ENCODE results near the gene CRIP1.

GRCh38 chr14:105503296-105503640 lies 16.6 kb downstream of the CRIP1 start:
- no peak for TF ChIP-seq CTCF (IDR thresholded peaks at IDR 0.05; ENCODE audit: low read depth, low read length)
- TF ChIP-seq EZH2phosphoT487 (IDR thresholded peaks at IDR 0.05; ENCODE audit: low read depth) = no peak

Measured in OCI-LY3 (cell line).